ENCODE measurements around the gene DPP6. TPM values are rescaled to one million over a fixed set of nuclear protein-coding genes. Genes with fewer than 3 reads are reported as not detected.

The DPP6 gene
- total and polyA plus RNA-seq, 2 of the 8 experiments (the other 6 are each of a cell fraction or from before 2014, with no cell fraction given), result 4.7 to 6.8 TPM

DNA sequence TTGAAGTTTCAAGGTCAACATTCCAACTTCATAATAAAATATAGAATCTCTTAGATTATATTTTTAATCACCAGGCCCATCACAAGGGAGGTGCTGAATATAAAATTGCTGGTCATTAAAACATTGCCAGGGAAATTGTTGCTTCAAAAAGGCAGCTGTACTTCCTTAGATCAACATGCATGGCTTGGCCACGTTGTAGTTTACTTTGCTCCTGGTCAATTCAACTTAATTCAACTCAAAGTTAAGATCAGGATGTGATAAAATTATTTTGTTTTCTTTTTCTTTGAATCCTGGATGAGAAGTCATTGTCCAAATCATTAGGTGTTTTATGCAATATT is 633.3 kb downstream of the DPP6 start:
- no peak overlapping the region for H2BK15ac ChIP-seq (ENCODE audit: low read length)
- H3K18ac ChIP-seq (ENCODE audit: extremely low read depth, low read length), result no peak overlapping the region
- TF ChIP-seq SIRT6 (IDR thresholded peaks at IDR 0.05; ENCODE audit: low read length) (no peak), BCL11A (IDR thresholded peaks at IDR 0.05; ENCODE audit: low read depth in 2 of 2, low read length in 2 of 2) (no peak), SAP30 (IDR thresholded peaks at IDR 0.05; ENCODE audit: insufficient read depth, insufficient replicate concordance, low read length) (no peak), NRF1 (IDR thresholded peaks at IDR 0.05; ENCODE audit: low read depth, low read length) (no peak), SP1 (IDR thresholded peaks at IDR 0.05; ENCODE audit: low read depth, low read length) (no peak), BRCA1 (IDR thresholded peaks at IDR 0.05; ENCODE audit: low read depth, low read length) (no peak), RXRA (IDR thresholded peaks at IDR 0.05; ENCODE audit: insufficient read depth, low read depth, low read length) (no peak), JUND (IDR thresholded peaks at IDR 0.05; ENCODE audit: low read length) (no peak), ZNF274 (IDR thresholded peaks at IDR 0.05; ENCODE audit: borderline replicate concordance, extremely low read depth, low read length) (no peak), HDAC2 (IDR thresholded peaks at IDR 0.05; ENCODE audit: borderline replicate concordance in 1 of 2, low read depth in 2 of 2, low read length in 2 of 2) (no peak), TAF7 (optimal IDR thresholded peaks at IDR 0.05; ENCODE audit: borderline replicate concordance, low read depth, low read length) (no peak), CREB1 (IDR thresholded peaks at IDR 0.05) (no peak)
- TF ChIP-seq, protein P1, sequence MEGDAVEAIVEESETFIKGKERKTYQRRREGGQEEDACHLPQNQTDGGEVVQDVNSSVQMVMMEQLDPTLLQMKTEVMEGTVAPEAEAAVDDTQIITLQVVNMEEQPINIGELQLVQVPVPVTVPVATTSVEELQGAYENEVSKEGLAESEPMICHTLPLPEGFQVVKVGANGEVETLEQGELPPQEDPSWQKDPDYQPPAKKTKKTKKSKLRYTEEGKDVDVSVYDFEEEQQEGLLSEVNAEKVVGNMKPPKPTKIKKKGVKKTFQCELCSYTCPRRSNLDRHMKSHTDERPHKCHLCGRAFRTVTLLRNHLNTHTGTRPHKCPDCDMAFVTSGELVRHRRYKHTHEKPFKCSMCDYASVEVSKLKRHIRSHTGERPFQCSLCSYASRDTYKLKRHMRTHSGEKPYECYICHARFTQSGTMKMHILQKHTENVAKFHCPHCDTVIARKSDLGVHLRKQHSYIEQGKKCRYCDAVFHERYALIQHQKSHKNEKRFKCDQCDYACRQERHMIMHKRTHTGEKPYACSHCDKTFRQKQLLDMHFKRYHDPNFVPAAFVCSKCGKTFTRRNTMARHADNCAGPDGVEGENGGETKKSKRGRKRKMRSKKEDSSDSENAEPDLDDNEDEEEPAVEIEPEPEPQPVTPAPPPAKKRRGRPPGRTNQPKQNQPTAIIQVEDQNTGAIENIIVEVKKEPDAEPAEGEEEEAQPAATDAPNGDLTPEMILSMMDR (IDR thresholded peaks at IDR 0.05; ENCODE audit: control extremely low read depth in 1 of 3, insufficient read depth in 1 of 3, low read depth in 1 of 3, low read length in 3 of 3), result no peak

More for the DNA sequence above, 633.3 kb downstream of the DPP6 start:
- no peaks in the 10 kb centered on the region for H3K79me1 ChIP-seq (ENCODE audit: low read depth, low read length)
- no peak overlapping the region for H2BK5ac ChIP-seq (ENCODE audit: low read depth, low read length)
- H3K14ac ChIP-seq (ENCODE audit: insufficient read length), result no peak overlapping the region
- H2AK5ac ChIP-seq (ENCODE audit: low read depth, low read length), result no peak overlapping the region
- POLR2A ChIA-PET (ENCODE audit: partially characterized antibody), result no interaction called here
- no peak overlapping the region for H2BK120ac ChIP-seq (replicated peaks; ENCODE audit: low read depth, low read length)
- no peak overlapping the region for H2AFZ ChIP-seq (ENCODE audit: low read length)
- no peak overlapping the region for H3K27ac ChIP-seq (ENCODE audit: low read depth, low read length)
- no peak overlapping the region for H3K23ac ChIP-seq (ENCODE audit: insufficient read length)
- no peak overlapping the region for H2BK12ac ChIP-seq (ENCODE audit: low read depth, low read length)
- no peak overlapping the region for H3K56ac ChIP-seq (replicated peaks; ENCODE audit: insufficient read length, low read depth, low read length)
- CTCF ChIA-PET (ENCODE audit: partially characterized antibody), result interaction anchor here (1.1 to 2.9 kb wide), 2 partner anchors 13 to 109 kb away, joined by 3 to 13 read pairs; no protein-coding TSS in a partner anchor
- H4K91ac ChIP-seq (replicated peaks; ENCODE audit: insufficient read length, low read length), result no peak overlapping the region
- H4K20me1 ChIP-seq (replicated peaks in 1 of 2; ENCODE audit: control insufficient read depth in 1 of 2, insufficient read depth in 2 of 2, low read length in 2 of 2), result no peaks in the 10 kb centered on the region
- no peak overlapping the region for H2BK20ac ChIP-seq (ENCODE audit: low read length)
- no peaks in the 10 kb centered on the region for H3K79me2 ChIP-seq (ENCODE audit: control insufficient read depth in 1 of 2, insufficient read depth in 2 of 2, low read length in 2 of 2)
- H3K23me2 ChIP-seq (ENCODE audit: low read depth, low read length), result no peaks in the 10 kb centered on the region
- no peaks in the 10 kb centered on the region for H3K9me3 ChIP-seq (ENCODE audit: insufficient read depth in 2 of 2, low read depth in 1 of 2, low read length in 1 of 2)
- DNase-seq (ENCODE audit: low read depth in 1 of 2, low spot score in 2 of 2) (no peak), FAIRE-seq (no peak)
- H3K4me1 ChIP-seq (replicated peaks in 1 of 4; ENCODE audit: control insufficient read depth in 3 of 4, insufficient read depth in 4 of 4, low read length in 3 of 4), result peaks cover 0 to 9% (median 0%) of the 10 kb centered on the region in 4 experiments; a peak in 1 of 7 replicates
- H3K36me3 ChIP-seq (ENCODE audit: control insufficient read depth in 2 of 4, insufficient read depth in 4 of 4, low read length in 3 of 4), result no peaks in the 10 kb centered on the region
- no peak overlapping the region for H3K4ac ChIP-seq (replicated peaks; ENCODE audit: insufficient read length, low read depth, low read length)
- 80% methylated on average over 1 of the region's 1 CpG; no CpG with 5 or more reads in 1 of the 2 experiments for WGBS, 2 experiments (ENCODE audit: extremely low coverage in 1 of 2, insufficient coverage in 1 of 2, insufficient read length in 1 of 2, insufficient replicate concordance in 2 of 2, low coverage in 1 of 2, low lambda C conversion rate in 2 of 2, missing lambda C conversion rate in 1 of 2)
- H4K5ac ChIP-seq (ENCODE audit: insufficient read length, low read depth, low read length), result no peak overlapping the region
- no peak overlapping the region for H3K4me3 ChIP-seq (ENCODE audit: extremely low read depth in 1 of 4, insufficient read depth in 2 of 4, low read depth in 3 of 4, low read length in 4 of 4)
- no peak overlapping the region for H3K4me2 ChIP-seq (ENCODE audit: insufficient read depth in 1 of 2, low read depth in 2 of 2, low read length in 2 of 2)
- no peak overlapping the region for H4K8ac ChIP-seq (ENCODE audit: extremely low read depth, insufficient read depth, low read length)
- H3K9ac ChIP-seq (replicated peaks in 1 of 4; ENCODE audit: extremely low read depth in 1 of 4, low read depth in 3 of 4, low read length in 3 of 4), result no peak overlapping the region
- H3K27me3 ChIP-seq (replicated peaks in 1 of 4; ENCODE audit: control insufficient read depth in 3 of 4, extremely low read depth in 1 of 4, insufficient read depth in 3 of 4, low read length in 3 of 4), result no peaks in the 10 kb centered on the region
